Heart left ventricle (tissue), 16 donors: ENCODE measurements around the gene TRMT2A. TPM values are rescaled to one million over a fixed set of nuclear protein-coding genes. Genes with fewer than 3 reads are reported as not detected.

ENCODE experiments used
- ATAC-seq, 4 donors: fragments of 200-7000 bp; cut with Tn5 transposase; one replicate each; pipeline ENCODE4 v1.9.1; 2020 to 2022; ENCODE audit warnings: moderate library complexity in 4 of 4, mild to moderate bottlenecking in 3 of 4, moderate number of reproducible peaks in 1 of 4
- DNase-seq, 5 donors: peaks; one replicate each; pipeline ENCODE4 v3.0.0-alpha.2; 2020
- H3K27ac ChIP-seq, 12 donors: fragments of 200-600 bp; sonication (generic) in 4 of 12; one replicate each; pipeline versions ENCODE4 v1.5.0 to v1.8.0; 2016 to 2022; ENCODE audit warnings: mild to moderate bottlenecking in 2 of 12
- H3K27me3 ChIP-seq, 9 donors: fragments of 200-600 bp; sonication (generic) in 2 of 9; one replicate each; pipeline versions ENCODE4 v1.5.1 to v1.8.0; 2016 to 2022; ENCODE audit warnings: mild to moderate bottlenecking in 3 of 9
- H3K36me3 ChIP-seq, 9 donors: fragments of 200-600 bp; sonication (generic) in 2 of 9; one replicate each; pipeline versions ENCODE4 v1.5.0 to v1.8.0; 2018 to 2022; ENCODE audit warnings: mild to moderate bottlenecking in 2 of 9
- H3K4me1 ChIP-seq, 12 donors: fragments of 200-600 bp; sonication (generic) in 4 of 12; one replicate each; pipeline versions ENCODE4 v1.5.0 to v1.8.0; 2016 to 2022; ENCODE audit warnings: mild to moderate bottlenecking in 3 of 12
- H3K4me3 ChIP-seq, 12 donors: fragments of 200-600 bp; sonication (generic) in 4 of 12; one replicate each; pipeline versions ENCODE4 v1.5.0 to v1.8.0; 2017 to 2022; ENCODE audit warnings: mild to moderate bottlenecking in 9 of 12, moderate library complexity in 4 of 12
- H3K9me3 ChIP-seq, 12 donors: fragments of 200-600 bp; sonication (generic) in 4 of 12; one replicate each; pipeline versions ENCODE4 v1.5.0 to v1.8.0; 2016 to 2022; ENCODE audit warnings: mild to moderate bottlenecking in 1 of 12
- POLR2A ChIP-seq, 2 donors: fragments of 450-650 bp; IDR thresholded peaks; one replicate each; pipeline ENCODE4 v1.6.1; 2017; ENCODE audit warnings: antibody characterized with exemption in 2 of 2, mild to moderate bottlenecking in 2 of 2, moderate library complexity in 2 of 2
- WGBS, 4 donors: extraction: QIAGEN DNeasy Blood & Tissue Kit in 2 of 4; methylation state at CpG; one replicate each; pipeline versions ENCODE4 v1.1.5 to v1.1.7; 2013 to 2018; 5-methylcytosine and 5-hydroxymethylcytosine counted together
- intact Hi-C, 10 donors: fragments of 100-400 bp; cut with DNase I; formaldehyde crosslinking; loops; one replicate each; pipeline versions ENCODE4 v1.11.1 to v1.14.2; 2022
- polyA plus RNA-seq, 2 donors: library from polyadenylated mRNA; stranded (reverse); fragments of 200-250 nt; gene quantifications; one replicate each; pipeline ENCODE4 v1.2.3, GENCODE V29; 2013
- total RNA-seq, 9 donors: library from RNA; depleted of rRNA in 2 of 9; stranded (reverse); fragments of >200 nt in 2 of 9; fragmentation: NEBNext Ultra II Directional in 3 of 9; extraction: Animal tissue kit (Norgen Biotek cat#: 25700) in 3 of 9; gene quantifications; one replicate each; pipeline versions ENCODE4 v1.1.0 to v1.2.4, GENCODE V29; 2016 to 2023
- TF ChIP-seq, protein P1 (sequence below), 12 donors: fragments of 200-600 bp; sonication (generic) in 4 of 12; IDR thresholded peaks; one replicate each; pipeline versions ENCODE4 v1.5.0 to v1.8.0; 2018 to 2022; ENCODE audit warnings: antibody characterized with exemption in 12 of 12, mild to moderate bottlenecking in 5 of 12
- donor health status: ischemic (EF 13 %, LVEDD 7.1; RV severe dilation, severe dysfunction).
- donor health status: healthy with polysubstance abuse.
- donor health status: DM: no; HTN: yes; CAD: no.
- donor health status: DM: no; HTN: no; CAD: no.
- donor health status: ischemic (EF 25% LVEDD 6.9; RV normal size, moderate dysfunction).
- donor health status: ischemic (EF 25% LVEDD 5.7; RV mildly dilated, moderate dysfunction).
- donor health status: healthy.
- donor health status: DM: yes; HTN: yes; CAD: no.
- donor health status: ischemic (EF 35%, LVEDD 5.7; RV mildly dilated, moderate dysfunction).
- donor health status: nonischemic (EF 11% LVEDD 7.7; RV severe dilation, severe dysfunction).
- donor health status: DM: yes; HTN: yes; CAD: no.
- donor health status: PGD.
- donor health status: ischemic (EF 29% LVEDD 5.4; RV normal size, mild dysfunction).
- donor health status: nonischemic (EF 23%, LVEDD 6.1; RV moderate dilation, normal function).

Gene TRMT2A
- total and polyA plus RNA-seq, 11 donors = 15.8 to 31.3 (median 20.2) TPM

DNA sequence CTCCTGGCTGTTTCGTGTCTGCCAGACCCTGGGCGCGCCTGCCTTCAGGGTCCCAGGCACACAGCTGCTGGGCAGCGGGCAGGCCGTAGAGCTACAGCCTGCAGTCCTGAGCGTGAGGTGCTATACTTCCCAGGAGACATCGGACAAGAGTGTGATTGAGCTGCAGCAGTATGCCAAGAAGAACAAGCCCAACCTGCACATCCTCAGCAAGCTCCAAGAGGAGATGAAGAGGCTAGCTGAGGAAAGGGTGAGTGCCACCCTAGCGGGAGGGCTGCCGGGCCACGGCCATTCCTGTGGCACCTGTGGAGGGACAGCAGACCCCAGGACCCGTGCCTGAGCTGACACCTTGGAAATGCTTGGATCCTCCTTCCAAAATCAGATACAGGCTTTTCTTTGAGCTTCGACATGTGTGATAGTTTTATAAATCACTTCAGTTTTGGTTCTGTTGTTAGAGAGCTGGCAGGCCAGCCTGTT is 8.2 kb downstream of the TRMT2A start:
- H3K27ac ChIP-seq = no peak overlapping the region
- H3K36me3 ChIP-seq = peaks cover 0 to 97% (median 91%) of the 10 kb centered on the region in 9 donors
- TF ChIP-seq, protein P1, sequence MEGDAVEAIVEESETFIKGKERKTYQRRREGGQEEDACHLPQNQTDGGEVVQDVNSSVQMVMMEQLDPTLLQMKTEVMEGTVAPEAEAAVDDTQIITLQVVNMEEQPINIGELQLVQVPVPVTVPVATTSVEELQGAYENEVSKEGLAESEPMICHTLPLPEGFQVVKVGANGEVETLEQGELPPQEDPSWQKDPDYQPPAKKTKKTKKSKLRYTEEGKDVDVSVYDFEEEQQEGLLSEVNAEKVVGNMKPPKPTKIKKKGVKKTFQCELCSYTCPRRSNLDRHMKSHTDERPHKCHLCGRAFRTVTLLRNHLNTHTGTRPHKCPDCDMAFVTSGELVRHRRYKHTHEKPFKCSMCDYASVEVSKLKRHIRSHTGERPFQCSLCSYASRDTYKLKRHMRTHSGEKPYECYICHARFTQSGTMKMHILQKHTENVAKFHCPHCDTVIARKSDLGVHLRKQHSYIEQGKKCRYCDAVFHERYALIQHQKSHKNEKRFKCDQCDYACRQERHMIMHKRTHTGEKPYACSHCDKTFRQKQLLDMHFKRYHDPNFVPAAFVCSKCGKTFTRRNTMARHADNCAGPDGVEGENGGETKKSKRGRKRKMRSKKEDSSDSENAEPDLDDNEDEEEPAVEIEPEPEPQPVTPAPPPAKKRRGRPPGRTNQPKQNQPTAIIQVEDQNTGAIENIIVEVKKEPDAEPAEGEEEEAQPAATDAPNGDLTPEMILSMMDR (IDR thresholded peaks at IDR 0.05) = no peak
- TF ChIP-seq POLR2A (IDR thresholded peaks at IDR 0.05) = no peak
- H3K4me1 ChIP-seq = peaks cover 0 to 17% (median 0%) of the 10 kb centered on the region in 12 donors
- ATAC-seq (no peak), DNase-seq (peak in 2 of 5 donors; percentile 2 to 42)
- intact Hi-C loops = loop anchor here in 1 of 10 donors (10.0 kb wide), 1 partner anchor 134 kb away; no protein-coding TSS in a partner anchor
- WGBS, 4 donors = 85 to 93% (median 90%) methylated on average over 8 to 12 of the region's 12 CpGs
- no peak overlapping the region for H3K4me3 ChIP-seq
- no peaks in the 10 kb centered on the region for H3K9me3 ChIP-seq
- H3K27me3 ChIP-seq = no peaks in the 10 kb centered on the region

DNA sequence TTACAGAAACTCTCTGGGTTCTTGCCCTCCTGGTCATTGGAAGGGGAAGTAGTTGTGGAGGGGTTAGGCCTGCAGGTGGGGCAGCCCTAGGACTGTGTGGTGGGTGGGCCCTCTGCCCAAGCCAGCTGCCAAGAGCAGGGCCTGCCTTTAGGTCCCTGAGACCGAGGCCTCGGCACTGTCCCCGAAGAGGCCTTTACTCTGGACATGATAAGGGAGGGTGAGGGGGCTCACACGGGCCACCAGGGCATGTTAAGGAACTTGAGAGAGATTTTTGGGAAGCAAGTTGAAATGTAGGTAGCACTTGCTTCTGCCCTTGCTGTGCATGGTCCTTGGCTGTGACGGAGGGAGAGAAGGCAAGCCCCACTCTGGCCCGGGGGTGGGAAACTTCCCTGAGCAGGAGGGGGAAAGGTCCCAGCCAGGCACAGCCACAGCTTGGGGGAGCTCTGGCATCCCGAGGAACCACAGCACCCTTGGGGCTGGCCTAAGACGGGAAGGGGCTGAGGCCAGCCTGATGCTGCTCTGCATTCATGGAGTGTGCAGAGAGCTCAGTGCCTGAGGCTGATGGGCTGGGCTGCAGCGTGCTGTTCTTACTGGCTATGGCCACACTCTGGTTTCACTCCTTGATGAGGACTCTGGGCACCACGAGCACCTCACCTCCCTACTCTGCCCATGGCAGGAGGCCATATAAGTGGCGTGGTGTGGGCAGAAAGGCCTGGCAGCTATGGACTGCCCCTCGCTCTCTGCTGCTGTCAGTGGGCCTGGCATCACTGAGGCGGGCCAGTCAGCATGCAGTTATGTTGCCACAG is 8.9 kb downstream of the TRMT2A start:
- Histone ChIP-seq H3K27ac (no peak overlapping the region), H3K36me3 (peaks cover 0 to 96% (median 90%) of the 10 kb centered on the region in 9 donors), H3K4me3 (no peak overlapping the region), H3K27me3 (no peaks in the 10 kb centered on the region), H3K9me3 (no peaks in the 10 kb centered on the region), H3K4me1 (peaks cover 0 to 17% (median 0%) of the 10 kb centered on the region in 12 donors)
- intact Hi-C loops = loop anchor here in 1 of 10 donors (10.0 kb wide), 1 partner anchor 133 kb away; no protein-coding TSS in a partner anchor
- TF ChIP-seq, protein P1 (IDR thresholded peaks at IDR 0.05) = no peak
- no peak for TF ChIP-seq POLR2A (IDR thresholded peaks at IDR 0.05)
- ATAC-seq = no peak
- DNase-seq = peak in 2 of 5 donors; percentile 13 to 48
- WGBS, 4 donors = 72 to 82% (median 79%) methylated on average over 7 to 13 of the region's 13 CpGs

DNA sequence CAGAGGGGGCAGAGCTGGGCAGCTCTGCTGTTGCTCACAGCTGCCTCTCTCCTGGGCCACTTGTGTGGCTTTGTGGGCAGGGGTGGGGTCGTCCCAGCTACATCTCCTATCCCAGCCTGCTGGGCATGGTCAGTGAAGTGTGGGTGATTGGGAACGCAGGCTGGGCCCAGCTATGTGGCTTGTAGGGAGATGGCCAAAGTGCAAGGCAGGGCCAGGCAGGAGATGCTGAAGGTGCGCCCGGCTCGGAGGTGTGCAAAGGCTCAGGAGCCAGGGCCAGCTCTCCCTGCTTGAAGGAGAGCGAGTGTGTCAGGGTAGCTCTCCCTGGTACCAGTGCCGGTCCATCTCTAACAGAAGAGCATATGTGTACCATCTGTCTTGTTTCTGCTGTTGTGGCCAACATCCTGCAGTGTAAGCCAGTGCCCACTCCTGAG is 9.5 kb downstream of the TRMT2A start:
- TF ChIP-seq, protein P1 (IDR thresholded peaks at IDR 0.05) = no peak
- no peak for TF ChIP-seq POLR2A (IDR thresholded peaks at IDR 0.05)
- no peaks in the 10 kb centered on the region for H3K27me3 ChIP-seq
- peaks cover 0 to 96% (median 93%) of the 10 kb centered on the region in 9 donors for H3K36me3 ChIP-seq
- ATAC-seq (no peak), DNase-seq (peak in 2 of 5 donors; percentile 6 to 44)
- intact Hi-C loops = loop anchor here in 1 of 10 donors (10.0 kb wide), 1 partner anchor 133 kb away; no protein-coding TSS in a partner anchor
- no peaks in the 10 kb centered on the region for H3K9me3 ChIP-seq
- peaks cover 0 to 15% (median 0%) of the 10 kb centered on the region in 12 donors for H3K4me1 ChIP-seq
- no peak overlapping the region for H3K27ac ChIP-seq
- H3K4me3 ChIP-seq = no peak overlapping the region
- WGBS, 4 donors = 94 to 98% (median 94%) methylated on average over 6 to 7 of the region's 7 CpGs

DNA sequence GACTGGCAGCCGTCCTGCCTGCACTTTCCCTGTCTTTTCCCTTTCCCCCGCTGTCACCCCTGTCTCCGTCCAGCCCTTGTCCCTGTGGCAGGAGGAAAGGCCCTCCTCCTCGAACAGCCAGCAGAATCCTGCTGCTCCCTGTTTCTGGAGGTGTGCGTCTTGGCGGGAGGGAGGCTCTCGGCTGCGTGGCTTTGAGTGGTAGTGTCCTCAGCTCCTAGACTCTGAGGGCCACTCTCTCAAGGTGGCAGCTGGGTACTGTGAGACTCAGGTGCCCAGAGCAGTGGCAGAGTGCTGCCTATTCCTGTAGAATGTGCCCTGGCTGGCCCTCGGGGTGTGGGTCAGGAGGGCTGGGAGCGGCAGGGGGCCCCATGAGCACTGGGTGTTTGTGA is 10.2 kb downstream of the TRMT2A start:
- TF ChIP-seq, protein P1 (IDR thresholded peaks at IDR 0.05) = no peak
- TF ChIP-seq POLR2A (IDR thresholded peaks at IDR 0.05) = no peak
- intact Hi-C loops = loop anchor here in 1 of 10 donors (10.0 kb wide), 1 partner anchor 132 kb away; no protein-coding TSS in a partner anchor

More for the DNA sequence above, 10.2 kb downstream of the TRMT2A start:
- Histone ChIP-seq H3K27me3 (no peaks in the 10 kb centered on the region), H3K9me3 (no peaks in the 10 kb centered on the region), H3K27ac (no peak overlapping the region), H3K4me1 (peaks cover 0 to 8% (median 0%) of the 10 kb centered on the region in 12 donors), H3K4me3 (no peak overlapping the region), H3K36me3 (peaks cover 0 to 96% (median 93%) of the 10 kb centered on the region in 9 donors)
- ATAC-seq = no peak
- WGBS, 4 donors = 89 to 95% (median 92%) methylated on average over 6 to 10 of the region's 10 CpGs
- DNase-seq = peak in 2 of 5 donors; percentile 13 to 37
